ENCODE data around the gene LEKR1. TPM values are rescaled to one million over a fixed set of nuclear protein-coding genes. Genes with fewer than 3 reads are reported as not detected.

The LEKR1 gene
- total and polyA plus RNA-seq, 9 of the 15 experiments (the other 6 are each of a cell fraction or from before 2014, with no cell fraction given), result 0.76 to 1.8 (median 1.2) TPM

- TF ChIP-seq U2AF2 (optimal IDR thresholded peaks at IDR 0.05; ENCODE audit: low read depth, low read length) (no peak), FIP1L1 (IDR thresholded peaks at IDR 0.05; ENCODE audit: low read depth, low read length, poor library complexity, severe bottlenecking) (no peak)
Measured at GRCh38 chr3:156975721-156976120, 149.6 kb downstream of the LEKR1 start (continued).

- Histone ChIP-seq H3K27ac (ENCODE audit: extremely low read depth, low read depth, low read length) (no peak overlapping the region), H3K79me2 (ENCODE audit: control insufficient read depth, insufficient read depth, low read length) (no peaks in the 10 kb centered on the region), H3K9me1 (ENCODE audit: control insufficient read depth, insufficient read depth, low read length) (no peaks in the 10 kb centered on the region), H3K27me3 (ENCODE audit: control insufficient read depth in 2 of 2, insufficient read depth in 2 of 2, low read length in 2 of 2) (no peaks in the 10 kb centered on the region), H2AFZ (ENCODE audit: low read depth, low read length) (no peak overlapping the region), H3K4me1 (replicated peaks in 1 of 2; ENCODE audit: control insufficient read depth in 2 of 2, insufficient read depth in 2 of 2, low read length in 2 of 2) (no peaks in the 10 kb centered on the region), H4K20me1 (replicated peaks; ENCODE audit: control insufficient read depth, insufficient read depth, low read length) (no peaks in the 10 kb centered on the region), H3K4me2 (ENCODE audit: insufficient read depth, low read length) (no peak overlapping the region), H3K9ac (ENCODE audit: insufficient read depth in 1 of 2, low read depth in 2 of 2, low read length in 2 of 2) (no peak overlapping the region), H3K4me3 (no peak overlapping the region), H3K36me3 (ENCODE audit: control insufficient read depth, insufficient read depth, low read length) (no peaks in the 10 kb centered on the region), H3K9me3 (replicated peaks; ENCODE audit: control insufficient read depth, insufficient read depth, low read depth, low read length) (no peaks in the 10 kb centered on the region)
- ATAC-seq, result no peak
- FAIRE-seq, result no peak
- intact Hi-C loops (cut with micrococcal nuclease), result no loop called here
- CTCF ChIA-PET (ENCODE audit: low intra/inter-chr PET ratio), result no interaction called here
- 2% methylated on average over 4 of the region's 4 CpGs for WGBS (ENCODE audit: insufficient coverage, low coverage, missing lambda C conversion rate)
- BruUV-seq (replicated peaks), result no TSS peak
- in situ Hi-C loops (cut with MboI), result no loop called here
- POLR2A ChIA-PET, result no interaction called here
- no peak for DNase-seq (ENCODE audit: extremely low read depth in 1 of 4, low spot score in 3 of 4)
- no peak for TF ChIP-seq RBFOX2 (IDR thresholded peaks at IDR 0.05; ENCODE audit: low read depth, low read length)
- no peak for TF ChIP-seq THAP7 (CRISPR knock-in tag; IDR thresholded peaks at IDR 0.05)
- TF ChIP-seq ZNF699 (CRISPR knock-in tag; IDR thresholded peaks at IDR 0.05; ENCODE audit: insufficient replicate concordance), result no peak
- no peak for TF ChIP-seq JUNB (CRISPR knock-in tag; conservative IDR thresholded peaks at IDR 0.05)
Measured at GRCh38 chr3:156976933-156977332, 150.8 kb downstream of the LEKR1 start.

Measured in K562 (cell line).